ENCODE results near the gene SESN2.

SESN2 gene

DNA sequence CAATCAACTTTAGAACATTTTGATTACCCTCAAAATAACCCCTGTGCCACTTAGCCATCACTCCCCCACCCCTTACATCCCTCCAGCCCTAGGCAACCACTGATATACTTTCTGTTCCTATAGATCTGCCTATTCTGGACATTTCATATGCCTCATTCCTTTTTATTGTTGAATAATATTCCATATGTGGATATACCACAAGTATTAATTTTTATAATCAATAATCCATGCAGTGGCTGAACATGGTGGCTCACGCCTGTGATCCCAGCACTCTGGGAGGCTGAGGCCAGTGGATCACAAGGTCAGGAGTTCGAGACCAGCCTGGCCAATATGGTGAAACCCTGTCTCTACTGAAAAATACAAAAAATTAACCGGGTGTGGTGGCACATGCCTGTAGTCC lies 49.4 kb downstream of the SESN2 start:
- TF ChIP-seq CTCF (IDR thresholded peaks at IDR 0.05): no peak
- H3K9me3 ChIP-seq (ENCODE audit: control insufficient read depth, low read length): no peaks in the 10 kb centered on the region
- no peaks in the 10 kb centered on the region for H3K36me3 ChIP-seq (ENCODE audit: control insufficient read depth, insufficient read depth, low read length)
- H3K9ac ChIP-seq: no peak overlapping the region
- no peaks in the 10 kb centered on the region for H3K4me1 ChIP-seq
- no peak overlapping the region for H2AFZ ChIP-seq
- H3K27ac ChIP-seq: no peak overlapping the region
- no peaks in the 10 kb centered on the region for H3K27me3 ChIP-seq (ENCODE audit: control insufficient read depth, insufficient read depth, low read length)
- no peak overlapping the region for H3K4me3 ChIP-seq (ENCODE audit: low read depth, low read length)
- H3K4me2 ChIP-seq (ENCODE audit: low read length): no peak overlapping the region
- H3K79me2 ChIP-seq: no peaks in the 10 kb centered on the region

GRCh38 chr1:28309702-28310101 lies 50.4 kb downstream of the SESN2 start:
- H3K4me2 ChIP-seq (ENCODE audit: low read length): no peak overlapping the region
- no peak overlapping the region for H3K9ac ChIP-seq

GRCh38 chr1:28313702-28314546 lies 54.6 kb downstream of the SESN2 start:
- Histone ChIP-seq H3K79me2 (no peaks in the 10 kb centered on the region), H3K4me2 (ENCODE audit: low read length) (no peak overlapping the region), H3K27me3 (ENCODE audit: control insufficient read depth, insufficient read depth, low read length) (no peaks in the 10 kb centered on the region), H3K4me1 (no peaks in the 10 kb centered on the region), H3K27ac (no peak overlapping the region), H2AFZ (no peak overlapping the region), H3K4me3 (ENCODE audit: low read depth, low read length) (no peak overlapping the region), H3K36me3 (ENCODE audit: control insufficient read depth, insufficient read depth, low read length) (no peaks in the 10 kb centered on the region), H3K9me3 (ENCODE audit: control insufficient read depth, low read length) (no peaks in the 10 kb centered on the region), H3K9ac (no peak overlapping the region)
- no peak for TF ChIP-seq CTCF (IDR thresholded peaks at IDR 0.05)

More at GRCh38 chr1:28309702-28310101, 50.4 kb downstream of the SESN2 start:
- Histone ChIP-seq H3K4me3 (ENCODE audit: low read depth, low read length) (no peak overlapping the region), H3K9me3 (ENCODE audit: control insufficient read depth, low read length) (no peaks in the 10 kb centered on the region), H2AFZ (no peak overlapping the region), H3K27ac (no peak overlapping the region), H3K36me3 (ENCODE audit: control insufficient read depth, insufficient read depth, low read length) (no peaks in the 10 kb centered on the region), H3K4me1 (no peaks in the 10 kb centered on the region), H3K79me2 (no peaks in the 10 kb centered on the region), H3K27me3 (ENCODE audit: control insufficient read depth, insufficient read depth, low read length) (no peaks in the 10 kb centered on the region)
- TF ChIP-seq CTCF (IDR thresholded peaks at IDR 0.05): no peak

DNA sequence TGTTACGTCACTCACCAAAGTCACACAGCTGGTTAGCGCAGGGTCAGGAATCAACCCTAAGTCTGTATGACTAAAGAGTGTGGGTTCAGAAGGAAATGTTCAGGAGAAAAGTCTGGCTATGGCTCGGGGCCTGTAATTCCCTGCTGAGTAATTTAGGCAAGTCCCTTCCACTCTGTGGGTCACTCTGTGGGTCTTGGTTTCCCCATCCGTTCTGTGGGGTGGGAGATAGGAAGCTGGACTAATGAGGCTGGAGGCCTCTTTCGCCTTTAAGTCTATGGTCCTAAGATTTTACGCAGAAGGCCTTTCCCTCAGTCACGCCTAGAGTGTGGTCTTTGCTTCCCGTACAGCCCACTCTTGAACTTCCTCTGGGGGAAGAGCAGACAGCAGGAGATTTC lies 55.2 kb downstream of the SESN2 start:
- Histone ChIP-seq H3K4me3 (ENCODE audit: low read depth, low read length) (no peak overlapping the region), H2AFZ (no peak overlapping the region), H3K27me3 (ENCODE audit: control insufficient read depth, insufficient read depth, low read length) (no peaks in the 10 kb centered on the region), H3K9me3 (ENCODE audit: control insufficient read depth, low read length) (no peaks in the 10 kb centered on the region), H3K9ac (no peak overlapping the region), H3K79me2 (no peaks in the 10 kb centered on the region), H3K36me3 (ENCODE audit: control insufficient read depth, insufficient read depth, low read length) (no peaks in the 10 kb centered on the region), H3K4me1 (no peaks in the 10 kb centered on the region), H3K27ac (no peak overlapping the region), H3K4me2 (ENCODE audit: low read length) (no peak overlapping the region)
- TF ChIP-seq CTCF (IDR thresholded peaks at IDR 0.05): no peak

GRCh38 chr1:28317014-28317413 lies 57.7 kb downstream of the SESN2 start:
- no peaks in the 10 kb centered on the region for H3K4me1 ChIP-seq
- H3K27ac ChIP-seq: no peak overlapping the region
- H3K9me3 ChIP-seq (ENCODE audit: control insufficient read depth, low read length): no peaks in the 10 kb centered on the region
- TF ChIP-seq CTCF (IDR thresholded peaks at IDR 0.05): no peak
- H3K9ac ChIP-seq: no peak overlapping the region
- H3K4me2 ChIP-seq (ENCODE audit: low read length): no peak overlapping the region
- H3K27me3 ChIP-seq (ENCODE audit: control insufficient read depth, insufficient read depth, low read length): no peaks in the 10 kb centered on the region
- no peaks in the 10 kb centered on the region for H3K79me2 ChIP-seq
- H3K36me3 ChIP-seq (ENCODE audit: control insufficient read depth, insufficient read depth, low read length): no peaks in the 10 kb centered on the region
- no peak overlapping the region for H2AFZ ChIP-seq
- H3K4me3 ChIP-seq (ENCODE audit: low read depth, low read length): no peak overlapping the region

Measured in parathyroid adenoma (tissue), 2 donors.